ENCODE results near the gene DCBLD2. TPM values are rescaled to one million over a fixed set of nuclear protein-coding genes. Genes with fewer than 3 reads are reported as not detected.

DCBLD2 gene
- total RNA-seq, 6 donors from 2014 or later = 20.4 to 42.8 (median 27.8) TPM

DNA sequence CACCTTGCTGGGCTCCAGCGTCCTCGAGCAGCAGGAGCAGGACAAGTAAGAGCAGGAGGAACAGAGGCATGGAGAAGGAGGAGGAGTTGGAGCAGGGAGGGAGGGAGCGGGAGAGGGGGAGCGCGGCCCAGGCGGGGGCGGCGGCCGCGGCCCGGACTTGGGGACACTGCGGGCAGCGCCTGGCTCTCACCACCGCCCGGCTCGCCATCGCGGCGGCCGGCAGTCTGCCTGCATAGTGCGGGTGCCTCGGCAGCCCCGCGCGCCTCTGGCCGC, 440 bp downstream of the DCBLD2 start:
- WGBS, 2 donors = 0% methylated on average over 7 to 16 of the region's 26 CpGs
- H3K27me3 ChIP-seq = no peaks in the 10 kb centered on the region
- H3K27ac ChIP-seq = peak overlapping the region; percentile 85 to 94 (median 88)
- TF ChIP-seq CTCF (IDR thresholded peaks at IDR 0.05) (no peak), POLR2A (IDR thresholded peaks at IDR 0.05) (no peak)
- peak in 1 of 2 donors; percentile 56 for DNase-seq
- ATAC-seq (ENCODE audit: low FRiP score in 2 of 2) = peak; percentile 77 to 80
- H3K4me1 ChIP-seq = peaks cover 7 to 27% (median 13%) of the 10 kb centered on the region in 4 donors
- peak overlapping the region; percentile 79 to 99 (median 94) for H3K4me3 ChIP-seq
- no peaks in the 10 kb centered on the region for H3K9me3 ChIP-seq
- no peaks in the 10 kb centered on the region for H3K36me3 ChIP-seq

DNA sequence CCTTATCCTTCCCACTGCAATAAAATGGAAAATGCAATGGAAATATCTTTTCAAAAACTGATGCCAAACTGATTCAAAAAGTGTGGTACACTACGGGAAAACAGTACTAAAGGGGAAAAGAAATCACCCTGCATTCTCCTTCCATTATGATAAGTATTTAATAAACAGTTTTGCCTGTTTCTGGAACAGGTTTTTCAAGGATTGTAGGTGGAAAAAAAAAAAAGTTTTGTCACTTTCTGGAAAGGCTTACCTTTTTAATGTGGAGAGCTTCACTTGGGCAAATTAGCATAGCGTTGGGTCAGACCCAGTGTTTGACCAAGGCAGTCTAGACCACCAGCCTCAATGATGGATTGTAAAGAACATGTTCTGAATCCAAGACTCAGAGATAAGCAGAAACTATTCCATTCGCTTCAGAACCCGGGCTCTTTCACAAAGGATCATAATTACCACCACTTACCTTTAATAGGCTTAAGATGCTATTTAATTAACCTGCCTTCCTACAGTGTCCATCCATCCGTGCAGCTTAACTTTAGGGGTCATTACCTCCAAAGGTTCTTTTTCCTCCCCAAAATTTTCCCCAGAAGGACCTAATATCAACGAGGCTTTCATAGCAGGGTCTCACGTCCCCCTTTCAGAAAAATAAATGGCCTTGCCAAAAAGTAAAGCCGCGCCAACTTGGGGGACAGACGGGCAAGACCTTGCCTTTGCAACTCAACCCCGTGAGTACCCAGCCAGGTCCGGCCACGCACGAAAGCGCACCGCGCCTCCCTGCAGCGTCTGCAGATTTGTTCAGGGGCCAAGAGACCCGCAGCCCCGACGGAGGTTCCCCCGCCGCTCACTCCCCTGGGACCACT, 1.0 kb downstream of the DCBLD2 start:
- Histone ChIP-seq H3K27me3 (no peaks in the 10 kb centered on the region), H3K4me3 (peak overlapping the region; percentile 79 to 99 (median 94)), H3K36me3 (no peaks in the 10 kb centered on the region), H3K9me3 (no peaks in the 10 kb centered on the region), H3K4me1 (peaks cover 7 to 27% (median 13%) of the 10 kb centered on the region in 4 donors), H3K27ac (peak overlapping the region; percentile 85 to 94 (median 88))
- TF ChIP-seq POLR2A (IDR thresholded peaks at IDR 0.05) (no peak), EP300 (IDR thresholded peaks at IDR 0.05) (no peak), CTCF (IDR thresholded peaks at IDR 0.05) (no peak), POLR2AphosphoS5 (IDR thresholded peaks at IDR 0.05) (no peak)
- ATAC-seq (ENCODE audit: low FRiP score in 2 of 2) (peak in 1 of 2 donors; percentile 0), DNase-seq (no peak)
- 8 to 9% methylated on average over 23 of the region's 23 CpGs for WGBS, 2 donors

DNA sequence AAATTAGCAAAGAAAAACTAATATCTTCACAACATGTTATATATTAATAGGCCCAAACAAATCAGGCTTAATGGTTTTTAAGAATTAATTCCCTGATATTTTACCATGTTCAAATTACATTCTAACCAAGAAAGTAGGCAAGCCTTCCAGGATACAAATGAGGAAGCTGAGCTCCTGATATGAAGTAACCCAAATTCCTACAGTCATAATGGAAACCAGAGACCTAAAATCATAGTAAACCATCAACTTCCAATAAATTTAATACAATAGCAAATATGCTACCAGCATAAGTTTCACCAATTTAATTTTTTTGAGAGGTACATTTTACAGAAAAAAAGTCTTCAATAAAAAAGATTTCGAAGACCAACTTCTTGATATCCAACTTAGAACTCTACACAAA, 3.8 kb downstream of the DCBLD2 start:
- Histone ChIP-seq H3K4me1 (peaks cover 7 to 27% (median 13%) of the 10 kb centered on the region in 4 donors), H3K9me3 (no peaks in the 10 kb centered on the region), H3K27ac (no peak overlapping the region), H3K4me3 (no peak overlapping the region), H3K27me3 (no peaks in the 10 kb centered on the region), H3K36me3 (no peaks in the 10 kb centered on the region)
- TF ChIP-seq EP300 (IDR thresholded peaks at IDR 0.05) (no peak), POLR2A (IDR thresholded peaks at IDR 0.05) (no peak), POLR2AphosphoS5 (IDR thresholded peaks at IDR 0.05) (no peak), CTCF (IDR thresholded peaks at IDR 0.05) (no peak)
- ATAC-seq (ENCODE audit: low FRiP score in 2 of 2) (no peak), DNase-seq (no peak)
- WGBS, 2 donors = 55 to 95% methylated on average over 1 of the region's 1 CpG

DNA sequence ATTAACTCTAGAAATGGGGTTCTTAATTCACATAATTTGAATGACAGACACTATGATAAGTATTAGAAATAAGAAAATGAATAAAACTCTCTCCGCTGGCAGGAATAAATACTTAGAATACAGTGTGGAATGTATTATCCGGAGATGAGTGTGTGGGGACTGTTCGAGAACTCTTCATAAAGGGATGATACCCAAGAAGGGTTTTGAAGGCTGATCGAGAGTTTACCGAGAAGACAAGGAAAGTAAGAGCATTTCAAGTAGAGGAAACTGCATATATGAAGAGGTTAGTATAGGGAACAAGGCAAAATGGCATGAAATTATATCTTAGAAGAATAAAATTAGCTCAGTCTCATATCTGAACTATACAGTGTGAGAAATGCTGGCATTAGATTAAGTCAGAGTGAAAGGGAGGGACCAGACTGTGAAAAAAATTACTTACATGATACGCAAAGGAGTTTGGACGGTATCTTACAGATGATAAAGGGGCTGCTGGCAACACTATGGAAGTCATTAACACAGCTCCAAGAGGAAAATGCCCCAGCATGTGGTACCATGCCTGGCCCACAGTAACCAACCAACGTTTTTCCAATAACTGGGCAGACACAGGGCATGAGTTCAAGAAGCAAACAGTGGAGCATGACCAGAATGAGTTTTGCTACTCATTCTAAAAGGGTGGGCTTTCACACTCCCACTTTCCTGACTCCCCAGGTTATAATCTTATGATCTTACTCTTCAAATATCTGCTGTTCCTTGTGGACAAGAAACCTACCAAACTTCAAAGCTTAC, 6.5 kb downstream of the DCBLD2 start:
- Histone ChIP-seq H3K27ac (no peak overlapping the region), H3K4me3 (no peak overlapping the region), H3K4me1 (peaks cover 0 to 17% (median 7%) of the 10 kb centered on the region in 4 donors), H3K9me3 (no peaks in the 10 kb centered on the region), H3K36me3 (no peaks in the 10 kb centered on the region), H3K27me3 (no peaks in the 10 kb centered on the region)
- no peak for ATAC-seq (ENCODE audit: low FRiP score in 2 of 2)
- WGBS, 2 donors = 89 to 90% methylated on average over 8 of the region's 8 CpGs
- no peak for TF ChIP-seq POLR2AphosphoS5 (IDR thresholded peaks at IDR 0.05)
- no peak for DNase-seq

- ATAC-seq (ENCODE audit: low FRiP score in 2 of 2) (peak in 1 of 2 donors; percentile 79), DNase-seq (no peak)
- no peak overlapping the region for H3K27ac ChIP-seq
- whole genome bisulfite sequencing, 2 donors = 54 to 56% methylated on average over 3 of the region's 3 CpGs
- H3K9me3 ChIP-seq = no peaks in the 10 kb centered on the region
- no peak for TF ChIP-seq POLR2AphosphoS5 (IDR thresholded peaks at IDR 0.05)
- no peak for TF ChIP-seq POLR2A (IDR thresholded peaks at IDR 0.05)
- no peak for TF ChIP-seq CTCF (IDR thresholded peaks at IDR 0.05)
- no peak for TF ChIP-seq EP300 (IDR thresholded peaks at IDR 0.05)
- H3K4me3 ChIP-seq = no peak overlapping the region
- H3K4me1 ChIP-seq = peaks cover 0 to 16% (median 2%) of the 10 kb centered on the region in 4 donors
- H3K36me3 ChIP-seq = no peaks in the 10 kb centered on the region
- H3K27me3 ChIP-seq = no peaks in the 10 kb centered on the region
Observed at GRCh38 chr3:98893740-98894139, 7.8 kb downstream of the DCBLD2 start.

Measured in upper lobe of left lung (tissue), 6 donors.